ENCODE results near the gene C6orf136.
A peak's percentile ranks its signal among the peaks of the same experiment; 100 is the strongest.

The C6orf136 gene

GRCh38 chr6:30612213-30612612, 34.7 kb upstream of the C6orf136 start:
- TF ChIP-seq YY1 (IDR thresholded peaks at IDR 0.05; ENCODE audit: low read depth) = no peak
- TF ChIP-seq ZBTB7A (IDR thresholded peaks at IDR 0.05; ENCODE audit: low read depth) = no peak
- no peak for TF ChIP-seq FOXM1 (IDR thresholded peaks at IDR 0.05; ENCODE audit: borderline replicate concordance, low read depth)
- no peak for TF ChIP-seq TEAD4 (IDR thresholded peaks at IDR 0.05)

- TF ChIP-seq RAD21 (IDR thresholded peaks at IDR 0.05; ENCODE audit: low read depth) = no peak
- TF ChIP-seq TCF12 (IDR thresholded peaks at IDR 0.05; ENCODE audit: low read depth) = no peak
- TF ChIP-seq TEAD4 (IDR thresholded peaks at IDR 0.05) = peak; percentile 63; the same call in 1 of the 2 replicates
Measured at GRCh38 chr6:30612687-30613248, 34.2 kb upstream of the C6orf136 start.

GRCh38 chr6:30613251-30614043, 33.5 kb upstream of the C6orf136 start:
- TF ChIP-seq FOXM1 (IDR thresholded peaks at IDR 0.05; ENCODE audit: borderline replicate concordance, low read depth) = no peak
- TF ChIP-seq EP300 (IDR thresholded peaks at IDR 0.05; ENCODE audit: borderline replicate concordance) = no peak
- no peak for TF ChIP-seq RAD21 (IDR thresholded peaks at IDR 0.05; ENCODE audit: low read depth)
- no peak for TF ChIP-seq YY1 (IDR thresholded peaks at IDR 0.05; ENCODE audit: low read depth)
- no peak for TF ChIP-seq TAF1 (IDR thresholded peaks at IDR 0.05; ENCODE audit: low read depth)
- no peak for TF ChIP-seq USF1 (IDR thresholded peaks at IDR 0.05)
- TF ChIP-seq TCF12 (IDR thresholded peaks at IDR 0.05; ENCODE audit: low read depth) = no peak
- no peak for TF ChIP-seq ZBTB7A (IDR thresholded peaks at IDR 0.05; ENCODE audit: low read depth)
- TF ChIP-seq CREB1 (IDR thresholded peaks at IDR 0.05; ENCODE audit: low read depth) = no peak
- no peak for TF ChIP-seq REST (IDR thresholded peaks at IDR 0.05; ENCODE audit: low read depth)
- TF ChIP-seq NFIC (IDR thresholded peaks at IDR 0.05) = no peak
- no peak for TF ChIP-seq EGR1 (IDR thresholded peaks at IDR 0.05)
- no peak for TF ChIP-seq TEAD4 (IDR thresholded peaks at IDR 0.05)
- TF ChIP-seq MAX (IDR thresholded peaks at IDR 0.05) = no peak
- TF ChIP-seq CEBPB (IDR thresholded peaks at IDR 0.05) = no peak

- TF ChIP-seq TEAD4 (IDR thresholded peaks at IDR 0.05) (no peak), EP300 (IDR thresholded peaks at IDR 0.05; ENCODE audit: borderline replicate concordance) (0 out of 2 replicates have a peak, but pooled peaks have one; percentile 4)
Measured at GRCh38 chr6:30614044-30614842, 32.7 kb upstream of the C6orf136 start.

- TF ChIP-seq EP300 (IDR thresholded peaks at IDR 0.05; ENCODE audit: borderline replicate concordance) (0 out of 2 replicates have a peak, but pooled peaks have one; percentile 5), YY1 (IDR thresholded peaks at IDR 0.05; ENCODE audit: low read depth) (peak; percentile 84), ZBTB7A (IDR thresholded peaks at IDR 0.05; ENCODE audit: low read depth) (no peak)
Measured at GRCh38 chr6:30614843-30615218, 32.1 kb upstream of the C6orf136 start.

GRCh38 chr6:30615219-30615957, 31.5 kb upstream of the C6orf136 start:
- TF ChIP-seq YY1 (IDR thresholded peaks at IDR 0.05; ENCODE audit: low read depth) (0 out of 2 replicates have a peak, but pooled peaks have one; percentile 73), TEAD4 (IDR thresholded peaks at IDR 0.05) (no peak), MAX (IDR thresholded peaks at IDR 0.05) (no peak), TCF12 (IDR thresholded peaks at IDR 0.05; ENCODE audit: low read depth) (peak; percentile 38; the same call in 1 of the 2 replicates), CEBPB (IDR thresholded peaks at IDR 0.05) (peak; percentile 9; the same call in 1 of the 2 replicates), FOXM1 (IDR thresholded peaks at IDR 0.05; ENCODE audit: borderline replicate concordance, low read depth) (no peak), NFIC (IDR thresholded peaks at IDR 0.05) (no peak), TAF1 (IDR thresholded peaks at IDR 0.05; ENCODE audit: low read depth) (peak; percentile 31; the same call in 1 of the 2 replicates)

GRCh38 chr6:30615958-30616810, 30.7 kb upstream of the C6orf136 start:
- TF ChIP-seq CREB1 (IDR thresholded peaks at IDR 0.05; ENCODE audit: low read depth) (no peak), RAD21 (IDR thresholded peaks at IDR 0.05; ENCODE audit: low read depth) (no peak), FOXM1 (IDR thresholded peaks at IDR 0.05; ENCODE audit: borderline replicate concordance, low read depth) (no peak), EGR1 (IDR thresholded peaks at IDR 0.05) (no peak), YY1 (IDR thresholded peaks at IDR 0.05; ENCODE audit: low read depth) (no peak), ZBTB7A (IDR thresholded peaks at IDR 0.05; ENCODE audit: low read depth) (no peak), USF1 (IDR thresholded peaks at IDR 0.05) (no peak)

Data from Ishikawa (cell line).